GM21619 (cell line): ENCODE measurements around the gene MICAL3.
"Not testable (repeated sequence)": the region's sequence is repeated elsewhere in the genome, so short reads cannot be mapped to it uniquely, and the experiment has no call there.

Experiments used
- ATAC-seq: cut with Tn5 transposase; IDR thresholded peaks from one replicate; pipeline ENCODE4 v1.9.1; 2021; ENCODE audit not compliant: unreplicated experiment

MICAL3 gene

GRCh38 chr22:18034076-18034475 is 9.7 kb upstream of the MICAL3 start:
- ATAC-seq, result no peak

DNA sequence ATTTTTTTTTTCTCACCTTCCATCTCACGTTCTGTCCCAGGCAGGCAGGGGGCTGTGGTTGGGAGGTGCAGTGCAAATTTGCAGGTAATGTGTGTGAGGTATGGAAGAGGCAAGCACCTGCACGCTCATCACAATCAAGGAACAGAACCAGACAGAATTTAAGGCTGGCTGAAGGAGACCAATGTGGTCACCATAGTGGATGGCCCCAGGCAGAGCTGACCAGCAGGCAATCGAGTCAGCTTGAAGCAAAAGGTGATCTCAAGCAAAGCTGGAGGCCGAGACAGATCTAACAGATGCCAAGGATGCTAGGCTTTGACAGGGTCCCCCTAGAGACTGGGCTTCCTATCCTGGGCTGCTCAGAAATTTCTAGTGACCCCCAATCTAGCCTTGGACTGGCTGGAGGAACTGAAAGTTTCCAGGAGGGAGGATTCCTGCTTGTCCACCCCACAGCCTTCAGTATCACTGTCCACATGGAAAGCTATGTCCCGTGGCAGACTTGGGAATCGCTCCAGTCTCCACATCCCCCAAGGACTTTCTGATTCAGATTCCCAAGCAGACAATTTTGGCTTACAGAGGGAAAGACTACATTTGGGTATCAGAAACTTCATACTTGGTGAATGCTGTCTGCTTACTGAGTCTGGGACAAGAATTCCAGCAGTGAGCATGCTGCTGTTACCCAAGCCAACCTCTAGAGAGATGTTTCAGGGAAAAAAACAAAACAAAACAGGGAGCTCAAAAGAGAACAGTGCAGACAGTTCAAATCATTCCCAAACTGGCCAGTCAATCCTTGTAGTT is 9.0 kb upstream of the MICAL3 start:
- no peak for ATAC-seq

- no peak for ATAC-seq
These were observed 8.2 kb upstream of the MICAL3 start for GRCh38 chr22:18032455-18033101.

DNA sequence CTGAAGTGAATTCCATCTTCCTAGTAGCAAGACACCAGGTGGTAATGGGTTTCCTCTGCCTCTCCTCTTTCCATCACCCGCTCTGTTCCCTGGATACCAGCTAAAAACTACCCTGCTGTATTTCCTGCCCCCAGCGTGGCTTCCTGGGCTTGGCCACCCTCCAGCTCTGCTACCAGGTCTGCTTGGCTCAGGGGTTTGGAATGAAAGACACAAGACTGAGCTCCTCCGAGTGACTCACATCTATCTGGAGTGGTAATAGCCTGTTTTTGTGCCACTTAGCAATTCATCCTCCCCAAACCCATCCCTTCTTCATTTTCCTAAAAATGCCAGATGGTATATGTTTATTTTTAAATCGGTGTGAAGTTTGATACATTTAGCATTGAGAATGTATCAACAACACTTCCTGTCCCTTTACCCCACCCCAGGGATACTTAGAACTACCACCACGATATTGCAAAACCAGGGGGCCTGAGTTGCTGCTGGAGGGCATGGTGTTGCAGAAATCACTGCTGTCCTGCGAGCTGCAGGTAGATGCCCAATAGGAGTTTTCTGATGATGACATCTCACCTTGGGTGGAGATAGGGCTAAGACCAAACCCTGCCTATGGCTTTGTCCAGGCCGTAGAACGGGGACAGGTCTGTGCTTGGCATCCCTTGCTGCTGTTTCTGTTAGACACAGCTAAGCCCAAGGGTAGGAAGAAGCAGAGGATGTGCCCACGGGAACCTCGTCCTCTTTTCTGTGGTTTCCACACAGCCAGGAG is 7.5 kb upstream of the MICAL3 start:
- no peak for ATAC-seq

GRCh38 chr22:18029686-18030267 is 5.4 kb upstream of the MICAL3 start:
- no peak for ATAC-seq

- ATAC-seq, result no peak
These were observed 4.6 kb upstream of the MICAL3 start for GRCh38 chr22:18028817-18029527.

- not testable (repeated sequence) for ATAC-seq
These were observed 1.5 kb upstream of the MICAL3 start for GRCh38 chr22:18025898-18026297.

DNA sequence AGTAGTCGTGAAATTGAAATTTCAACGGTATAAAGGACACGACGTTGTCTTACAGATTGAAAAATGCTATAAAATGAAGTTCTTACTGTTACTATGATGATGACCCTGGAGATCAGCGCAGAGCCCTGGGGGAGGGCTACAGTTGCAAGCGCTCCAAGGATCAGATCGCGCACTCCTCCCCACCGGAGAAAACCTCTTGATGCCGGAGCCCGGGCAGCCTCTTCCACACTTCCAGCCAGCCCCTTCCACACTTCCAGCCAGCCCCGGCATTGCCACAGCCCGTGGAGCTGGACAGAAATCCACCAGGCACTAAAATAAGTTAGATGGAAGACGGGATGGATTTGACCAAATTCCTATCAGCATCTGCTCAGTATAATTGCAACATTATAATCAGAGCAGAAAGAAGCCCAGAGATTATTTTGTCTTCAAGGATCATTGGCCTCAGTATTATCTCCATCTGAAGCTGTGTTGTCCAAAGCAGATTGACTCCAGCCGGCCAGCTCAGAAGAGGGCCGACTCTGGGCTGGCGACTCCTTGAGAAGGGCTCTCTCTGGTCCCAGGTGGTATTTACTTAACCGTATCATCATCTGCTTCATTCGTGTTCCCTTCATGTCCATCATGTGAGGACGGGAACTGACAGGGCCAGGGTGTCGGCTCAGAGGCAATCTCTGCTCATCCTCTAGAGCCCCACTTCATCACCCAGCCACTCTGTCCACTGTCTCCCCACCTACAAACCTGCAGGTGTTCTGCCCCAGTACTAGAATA is 777 bp upstream of the MICAL3 start:
- ATAC-seq, result no peak

- ATAC-seq, result no peak
These were observed 669 bp downstream of the MICAL3 start for GRCh38 chr22:18023509-18024275.

- ATAC-seq, result no peak
These were observed 1.5 kb downstream of the MICAL3 start for GRCh38 chr22:18022876-18023275.

GRCh38 chr22:18021431-18021830 is 2.9 kb downstream of the MICAL3 start:
- no peak for ATAC-seq

DNA sequence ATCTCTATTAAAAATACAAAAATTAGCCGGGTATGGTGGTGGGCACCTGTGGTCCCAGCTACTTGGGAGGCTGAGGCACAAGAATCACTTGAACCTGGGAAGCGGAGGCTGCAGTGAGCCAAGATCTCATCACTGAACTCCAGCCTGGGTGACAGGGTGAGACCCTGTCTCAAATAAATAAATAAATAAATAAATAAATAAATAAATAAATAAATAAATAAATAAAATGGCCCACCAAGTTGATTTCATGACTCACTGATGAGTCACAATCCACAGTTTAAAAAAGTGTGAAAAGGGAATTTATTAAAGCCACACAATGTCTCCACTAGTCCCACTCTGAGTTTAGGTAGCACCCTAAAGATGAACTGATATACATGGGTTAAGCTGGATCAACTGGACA is 3.6 kb downstream of the MICAL3 start:
- ATAC-seq, result not testable (repeated sequence)

- no peak for ATAC-seq
These were observed 10.4 kb downstream of the MICAL3 start for GRCh38 chr22:18013947-18014346.

GRCh38 chr22:18013436-18013835 is 10.9 kb downstream of the MICAL3 start:
- ATAC-seq, result no peak

DNA sequence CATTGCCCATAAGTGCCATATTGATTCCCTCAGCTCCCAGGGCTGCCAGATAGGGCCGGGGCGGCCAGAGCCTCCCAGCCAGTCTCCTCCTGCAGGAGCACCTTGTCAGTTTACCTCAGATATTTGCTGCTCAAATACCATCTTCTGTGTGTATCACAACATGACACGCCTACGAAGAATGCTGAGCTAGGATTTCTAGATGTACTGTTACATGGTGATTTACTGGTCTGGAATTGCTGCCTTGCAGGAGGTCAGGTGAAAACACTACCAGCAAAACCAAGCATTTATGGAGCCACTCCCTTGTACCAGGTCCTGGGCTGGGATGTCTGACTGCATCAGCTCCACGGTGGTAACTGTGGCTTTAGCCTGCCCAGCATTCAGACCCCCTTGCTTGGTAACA is 11.8 kb downstream of the MICAL3 start:
- no peak for ATAC-seq

DNA sequence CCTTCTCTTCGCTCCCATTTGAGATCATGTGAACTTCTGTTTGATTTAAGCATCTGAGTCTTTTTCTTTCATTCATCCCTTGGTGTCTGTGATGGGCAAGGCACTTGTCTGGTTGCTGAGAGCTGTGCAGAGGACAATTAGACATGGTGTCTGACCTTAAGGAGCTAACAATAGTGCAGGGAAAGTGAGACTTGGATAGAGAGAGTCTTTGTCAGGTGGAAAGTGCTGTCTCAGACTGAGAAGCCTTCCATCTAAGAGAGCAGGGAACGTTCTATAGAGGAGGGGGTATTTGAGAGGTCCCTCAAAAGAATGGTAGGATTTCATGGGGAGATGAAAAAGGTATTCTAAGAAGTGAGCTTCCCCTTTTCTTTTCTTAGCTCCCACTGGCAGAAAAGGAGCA is 14.1 kb downstream of the MICAL3 start:
- ATAC-seq, result no peak

DNA sequence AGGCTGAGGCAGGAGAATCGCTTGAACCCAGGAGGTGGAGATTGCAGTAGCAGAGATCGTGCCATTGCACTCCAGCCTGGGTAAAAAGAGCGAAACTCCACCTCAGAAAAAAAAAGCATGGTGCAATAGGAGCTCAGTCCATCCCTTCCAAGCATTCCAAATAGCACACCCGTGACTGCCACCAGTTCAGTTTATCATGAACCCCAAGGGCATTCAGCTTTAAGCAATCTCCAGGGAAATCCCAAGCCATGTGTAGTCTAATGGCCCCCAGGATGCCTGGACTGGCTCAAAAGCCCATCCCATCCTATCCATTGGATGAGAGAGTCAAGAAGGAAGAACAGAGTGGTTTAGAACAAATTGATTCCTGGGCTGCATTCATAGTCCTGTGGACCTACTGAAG is 16.2 kb downstream of the MICAL3 start:
- ATAC-seq, result no peak

DNA sequence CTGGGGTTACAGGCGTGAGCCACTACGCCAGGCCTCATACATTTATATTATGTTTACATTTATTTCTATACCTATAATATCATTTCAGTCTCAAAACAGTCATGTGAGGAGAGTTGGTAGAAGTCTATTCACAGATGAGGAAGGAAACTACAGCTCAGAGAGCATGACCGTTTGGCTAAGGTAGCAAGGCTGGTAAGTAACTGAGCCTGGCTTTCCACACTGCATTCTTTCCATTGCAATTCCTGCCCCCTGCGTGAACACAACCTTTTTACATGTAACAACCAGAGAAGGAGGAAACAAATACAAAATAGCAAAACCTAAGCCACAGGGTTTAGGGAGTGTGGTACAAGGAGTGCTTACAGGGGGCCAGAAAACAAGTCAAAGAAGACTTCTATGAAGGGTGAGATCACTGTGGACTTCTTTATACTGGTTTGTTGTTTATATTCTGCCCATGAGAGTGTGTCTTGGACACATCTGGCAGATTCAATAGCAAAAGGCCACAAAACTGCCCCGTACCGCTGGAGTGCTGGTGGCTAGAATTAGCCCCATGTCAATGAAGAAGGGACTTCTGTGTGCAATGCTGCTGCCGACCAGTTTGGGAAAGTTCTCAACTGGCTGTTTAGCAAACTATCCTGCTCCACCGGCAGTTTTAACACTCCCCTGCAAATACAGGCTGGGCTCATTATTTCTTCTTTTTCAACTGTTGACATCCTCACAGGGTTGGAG is 19.0 kb downstream of the MICAL3 start:
- no peak for ATAC-seq

DNA sequence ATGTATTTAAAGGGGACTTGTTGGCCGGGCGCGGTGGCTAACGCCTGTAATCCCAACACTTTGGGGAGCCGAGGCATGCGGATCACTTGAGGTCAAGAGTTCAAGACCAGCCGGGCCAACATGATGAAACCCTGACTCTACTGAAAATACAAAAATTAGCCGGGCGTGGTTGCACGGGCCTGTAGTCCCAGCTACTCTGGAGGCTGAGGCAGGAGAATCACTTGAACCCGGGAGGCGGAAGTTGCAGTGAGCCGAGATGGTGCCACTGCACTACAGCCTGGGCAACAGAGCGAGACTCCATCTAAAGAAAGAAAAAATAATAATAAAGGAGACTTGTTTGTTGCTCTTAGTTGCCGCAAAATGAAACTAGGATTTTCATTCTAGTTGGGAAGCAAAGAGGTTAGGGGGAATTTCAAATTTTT is 22.5 kb downstream of the MICAL3 start:
- ATAC-seq, result not testable (repeated sequence)
